Activated CD4-positive, alpha-beta T cell treated with anti-CD3 and anti-CD28 coated beads, Interleukin-2, Interleukin-4, amounts not matched to agents 100 ng/mL and 50 ng/mL, durations not matched to agents 16 hours and 8 hours (primary cell): ENCODE results near the gene TMEM203.
A peak's percentile ranks its signal among the peaks of the same experiment; 100 is the strongest.

Experiments
- DNase-seq: peaks from one replicate; pipeline ENCODE4 v3.0.0-alpha.2; 2020; ENCODE audit warnings: low spot score

Gene TMEM203

DNA sequence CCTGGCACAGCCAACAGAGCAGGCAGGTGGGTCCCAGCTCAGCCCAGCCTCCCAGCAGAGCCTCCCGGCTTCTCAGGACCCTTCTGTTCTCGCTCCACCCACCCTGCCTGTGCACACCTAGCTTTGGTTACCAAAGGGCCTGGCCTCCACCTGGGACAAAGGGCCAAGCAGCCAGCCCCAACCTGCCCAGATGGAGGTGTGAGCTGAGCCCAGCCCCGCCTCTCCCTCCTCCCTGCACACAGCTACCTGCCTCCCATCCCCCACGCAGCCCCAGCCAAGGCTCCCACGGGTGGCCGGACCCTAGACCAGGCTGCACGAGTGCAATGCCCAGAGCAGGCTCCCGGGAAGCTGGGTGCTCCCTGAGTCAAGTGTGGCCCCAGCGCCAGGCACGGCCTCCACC lies 10.5 kb downstream of the TMEM203 start:
- no peak for DNase-seq

- DNase-seq = no peak
Measured at GRCh38 chr9:137194388-137194787, 11.1 kb downstream of the TMEM203 start.

GRCh38 chr9:137193771-137194170 lies 11.7 kb downstream of the TMEM203 start:
- no peak for DNase-seq

GRCh38 chr9:137192859-137193258 lies 12.6 kb downstream of the TMEM203 start:
- DNase-seq = no peak

DNA sequence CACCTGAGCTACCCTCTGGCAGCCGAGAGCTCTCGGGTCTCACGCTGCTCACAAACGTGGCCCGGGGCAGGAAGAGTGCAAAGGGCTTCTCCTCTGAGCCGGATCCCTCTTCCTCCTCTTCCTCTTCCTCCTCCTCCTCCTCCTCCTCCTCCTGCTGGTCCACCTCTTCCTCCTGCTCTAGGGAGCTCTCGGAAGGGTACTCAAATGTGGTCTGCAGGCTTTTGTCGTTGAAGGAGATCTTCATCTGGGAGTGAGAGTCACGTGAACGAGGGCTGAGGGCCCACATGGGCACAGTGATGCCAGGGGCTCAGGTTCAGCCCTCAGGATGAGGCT lies 13.0 kb downstream of the TMEM203 start:
- no peak for DNase-seq

GRCh38 chr9:137191691-137192447 lies 13.6 kb downstream of the TMEM203 start:
- no peak for DNase-seq

DNA sequence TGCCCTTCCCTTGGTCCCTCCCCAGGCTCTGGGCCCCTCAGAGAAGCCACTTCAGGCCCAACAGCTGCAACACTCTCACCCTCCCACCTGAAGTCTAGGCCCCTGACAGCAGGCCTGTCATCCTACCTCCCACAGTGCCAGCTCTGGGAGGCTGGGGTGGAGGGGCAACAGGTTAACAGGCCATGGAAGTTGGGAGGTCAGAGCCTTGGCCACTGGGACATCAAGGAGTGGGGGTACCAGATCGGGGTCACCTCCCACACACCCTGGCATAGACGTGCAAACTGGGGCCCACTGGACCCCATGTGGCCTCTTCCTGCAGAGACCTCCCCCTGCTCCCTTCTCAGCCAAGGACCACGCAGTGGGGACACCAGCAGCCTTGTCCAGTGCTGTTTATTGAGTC lies 14.2 kb downstream of the TMEM203 start:
- no peak for DNase-seq

GRCh38 chr9:137190315-137190856 lies 15.1 kb downstream of the TMEM203 start:
- DNase-seq = no peak

DNA sequence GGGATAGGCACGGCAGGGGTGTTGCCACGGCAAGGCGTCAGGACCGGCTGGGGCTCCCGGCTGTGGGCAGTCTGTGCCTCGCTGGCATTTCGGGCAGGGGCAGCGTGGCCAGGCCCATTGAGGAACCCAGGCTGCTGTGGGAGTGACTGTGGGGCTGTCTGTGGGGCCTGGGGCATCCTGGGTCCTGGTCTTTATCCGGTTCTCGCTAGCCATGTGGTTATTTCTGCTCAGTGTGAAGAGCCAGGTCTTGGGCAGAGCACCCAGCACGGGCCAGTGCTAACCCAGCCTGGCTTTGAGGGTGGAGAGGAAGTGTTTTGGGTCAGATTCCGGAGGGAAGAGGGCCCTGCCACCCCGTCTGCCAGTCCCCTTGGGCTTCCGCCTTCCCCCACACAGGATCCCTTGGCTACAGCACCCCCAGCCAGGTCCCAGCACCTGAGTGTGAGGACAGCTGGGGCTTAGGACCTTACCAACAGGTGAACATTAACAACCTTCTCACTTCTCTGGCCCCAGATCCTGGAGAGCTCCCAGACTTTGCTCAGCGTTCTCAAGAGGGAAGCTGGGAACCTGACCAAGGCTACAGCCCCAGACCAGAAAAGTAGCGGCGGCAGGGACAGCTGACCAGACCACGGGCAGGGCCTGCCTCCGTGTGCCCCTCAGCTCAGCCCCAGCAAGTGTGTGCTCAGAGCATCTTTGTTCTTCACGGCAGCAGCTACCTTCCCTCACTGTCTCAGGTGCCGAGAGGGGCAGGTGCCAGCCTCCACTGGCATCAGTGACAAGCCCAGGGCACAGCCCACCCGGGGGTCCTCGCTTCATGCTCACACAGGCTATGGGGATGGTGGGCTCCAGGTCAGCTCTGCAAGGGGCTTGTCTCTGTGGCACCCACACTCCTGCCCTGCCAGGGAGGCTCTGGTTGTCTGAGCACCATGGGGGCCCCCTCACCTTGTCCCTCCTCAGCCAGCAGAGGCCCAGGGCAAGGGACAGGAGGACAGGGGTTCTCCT lies 15.9 kb downstream of the TMEM203 start:
- no peak for DNase-seq

- DNase-seq = peak; percentile 95
Measured at GRCh38 chr9:137188490-137189296, 16.8 kb downstream of the TMEM203 start, which contains the start of the genes ANAPC2 and SSNA1. ANAPC2 (minus strand) TSS chr9:137188560; CDS start chr9:137188532, 28 bp downstream. SSNA1 (plus strand) TSS chr9:137188676; CDS start chr9:137188727, 51 bp downstream.

GRCh38 chr9:137188086-137188489 lies 17.4 kb downstream of the TMEM203 start:
- DNase-seq = no peak

DNA sequence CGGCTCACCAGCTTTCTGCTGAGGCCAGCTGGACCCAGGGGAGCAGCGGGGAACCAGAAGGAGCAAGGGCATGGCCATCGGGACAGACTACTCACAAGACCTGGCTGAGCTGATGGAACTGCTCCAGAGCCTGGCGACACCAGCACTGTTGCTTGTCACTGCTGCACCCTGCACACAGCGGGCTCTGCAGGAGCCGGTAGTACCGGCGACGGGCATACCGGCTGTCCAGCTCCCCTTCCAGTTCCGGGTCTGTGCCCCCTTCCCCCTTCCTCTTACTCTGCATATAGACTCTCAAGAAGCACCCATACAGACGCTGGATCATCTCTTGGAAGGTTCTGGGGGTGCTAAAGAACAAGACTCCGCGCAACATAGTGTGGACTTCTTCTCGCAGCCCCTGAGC lies 18.1 kb downstream of the TMEM203 start:
- no peak for DNase-seq

DNA sequence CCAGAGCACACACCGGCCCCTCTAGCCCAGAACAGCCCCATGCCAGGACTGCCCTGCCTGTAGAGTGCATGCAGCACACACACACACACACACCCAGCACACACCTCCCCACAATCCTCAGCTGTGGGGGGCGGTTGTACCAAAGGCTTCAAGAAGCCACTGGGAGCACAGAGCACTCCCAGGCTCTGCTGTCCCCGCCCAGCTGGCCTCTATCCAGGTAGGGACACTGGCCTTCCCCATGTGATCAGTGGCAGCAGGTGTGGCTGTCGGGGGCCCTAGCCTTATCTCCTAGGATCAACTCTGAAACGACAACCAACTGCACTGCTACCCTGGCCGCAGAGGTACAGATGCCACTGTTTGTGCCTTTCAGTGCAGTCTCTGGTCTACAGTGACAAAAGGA lies 19.1 kb downstream of the TMEM203 start:
- DNase-seq = no peak

GRCh38 chr9:137185921-137186320 lies 19.5 kb downstream of the TMEM203 start:
- DNase-seq = no peak

DNA sequence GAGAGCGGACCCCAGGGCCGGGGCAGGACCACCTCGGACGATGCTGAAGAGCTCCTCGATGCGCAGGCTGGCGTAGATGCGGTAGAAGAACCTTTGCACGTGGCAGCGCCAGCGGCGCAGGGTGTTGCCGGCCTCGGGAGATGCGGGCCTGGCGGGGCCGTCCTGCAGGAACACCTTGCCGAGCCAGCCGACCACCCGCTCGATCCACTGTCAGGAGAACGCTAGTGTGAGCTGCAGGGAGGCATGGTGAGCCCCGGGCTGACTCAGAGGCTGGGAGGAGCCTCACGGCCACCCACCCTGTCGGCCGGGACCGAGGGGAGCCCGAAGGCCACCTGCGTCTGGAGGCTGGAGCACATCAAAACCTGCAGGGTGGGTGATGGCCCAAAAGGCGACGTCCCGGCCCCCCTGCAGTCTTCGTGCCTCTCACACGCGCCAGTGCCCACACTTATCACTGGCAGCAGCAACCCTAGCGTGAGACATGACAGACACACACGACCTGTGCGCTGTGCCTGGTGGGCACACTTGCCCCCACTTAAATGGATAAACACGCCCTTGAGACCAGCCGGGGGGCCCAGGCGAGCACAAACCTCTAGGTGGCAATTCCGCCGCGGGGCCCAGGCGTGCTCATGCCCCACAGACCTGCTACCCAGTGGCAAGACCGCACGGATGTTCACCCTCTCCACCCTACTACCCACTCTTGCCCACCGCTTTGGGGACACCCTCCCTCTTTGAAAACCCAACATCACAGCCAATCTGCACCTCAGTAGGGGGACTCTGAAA lies 20.4 kb downstream of the TMEM203 start:
- no peak for DNase-seq

- no peak for DNase-seq
Measured at GRCh38 chr9:137183980-137184595, 21.4 kb downstream of the TMEM203 start.

GRCh38 chr9:137182836-137183235 lies 22.6 kb downstream of the TMEM203 start:
- no peak for DNase-seq

DNA sequence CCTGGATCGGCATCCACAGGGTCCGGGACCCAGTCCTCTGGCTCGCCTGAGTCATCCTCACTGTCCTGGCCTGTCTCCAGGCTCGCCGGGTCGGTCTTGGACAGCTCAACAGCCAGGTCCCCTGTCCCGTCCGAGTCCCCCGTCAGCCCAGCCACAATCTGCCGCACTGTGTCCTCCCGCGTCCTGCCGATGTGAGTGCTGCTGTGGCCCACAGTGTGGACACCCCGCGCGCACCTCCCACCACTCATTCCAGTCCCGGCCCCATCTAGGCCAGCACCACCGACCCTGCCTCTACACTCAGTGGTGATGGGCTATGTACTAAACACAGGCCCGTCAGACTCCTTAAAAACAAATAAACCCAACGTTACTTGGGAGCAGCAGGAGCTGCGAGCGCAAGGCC lies 23.8 kb downstream of the TMEM203 start:
- no peak for DNase-seq

GRCh38 chr9:137180491-137180890 lies 25.0 kb downstream of the TMEM203 start:
- no peak for DNase-seq

- no peak for DNase-seq
Measured at GRCh38 chr9:137179761-137180160, 25.7 kb downstream of the TMEM203 start.
